ENCODE results near the gene CNTNAP2.

- TF ChIP-seq CTCF (conservative IDR thresholded peaks at IDR 0.05 in 1 of 2, IDR thresholded peaks at IDR 0.05 in 1 of 2; ENCODE audit: low read depth in 1 of 2, low read length in 2 of 2) (no peak), EZH2 (IDR thresholded peaks at IDR 0.05; ENCODE audit: low read length, missing control alignments) (no peak)
Observed at GRCh38 chr7:147079083-147079482, 962.5 kb downstream of the CNTNAP2 start.

Data from fibroblast of lung (primary cell).